GM19025 (cell line): ENCODE measurements around the gene CTSH.
A peak's percentile ranks its signal among the peaks of the same experiment; 100 is the strongest.
"Not testable (repeated sequence)": the region's sequence is repeated elsewhere in the genome, so short reads cannot be mapped to it uniquely, and the experiment has no call there.

Experiments used
- ATAC-seq: cut with Tn5 transposase; IDR thresholded peaks from one replicate; pipeline ENCODE4 v1.9.1; 2021; ENCODE audit warnings: mild to moderate bottlenecking, low read depth, moderate library complexity; ENCODE audit not compliant: unreplicated experiment

CTSH gene

GRCh38 chr15:78900819-78901533, 43.9 kb downstream of the CTSH start:
- ATAC-seq, result not testable (repeated sequence)

DNA sequence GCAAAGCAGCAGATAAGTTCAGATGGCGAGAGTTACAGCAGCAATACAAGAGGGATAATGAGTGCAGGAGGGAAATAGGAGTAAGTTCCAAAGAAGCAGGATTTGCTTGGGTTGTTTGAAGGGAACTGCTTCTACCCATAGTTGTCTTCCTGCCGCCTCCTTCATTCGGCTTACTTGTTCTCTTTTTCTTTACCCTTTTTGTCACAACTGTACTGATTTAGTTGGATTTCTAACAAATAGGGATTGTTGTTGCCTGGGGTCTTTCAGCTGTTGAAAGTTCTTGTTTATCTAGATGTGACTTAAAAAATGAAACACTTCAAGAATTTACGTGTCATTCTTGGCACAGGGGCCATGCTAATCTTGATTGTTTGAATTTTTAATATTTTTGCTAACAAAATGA, 46.3 kb downstream of the CTSH start:
- ATAC-seq, result no peak

DNA sequence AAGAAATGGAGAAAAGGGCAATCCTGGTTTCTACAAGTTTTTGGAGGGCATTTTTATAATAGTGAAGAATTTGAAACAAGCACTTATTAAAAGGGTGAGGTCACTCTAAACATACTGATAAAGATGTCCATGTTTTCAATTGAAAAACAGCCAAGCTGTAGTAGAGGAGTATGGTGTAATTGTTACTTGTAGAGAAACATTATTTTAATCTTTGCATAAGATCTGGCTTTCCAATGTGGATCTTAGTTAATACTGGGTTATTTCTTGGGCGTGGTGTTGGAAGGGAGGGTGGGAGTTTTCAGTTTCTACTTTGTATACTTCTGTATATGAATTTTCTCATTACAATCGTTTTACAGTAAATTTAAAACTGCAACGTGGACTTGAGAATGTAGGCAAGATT, 49.4 kb downstream of the CTSH start:
- no peak for ATAC-seq

DNA sequence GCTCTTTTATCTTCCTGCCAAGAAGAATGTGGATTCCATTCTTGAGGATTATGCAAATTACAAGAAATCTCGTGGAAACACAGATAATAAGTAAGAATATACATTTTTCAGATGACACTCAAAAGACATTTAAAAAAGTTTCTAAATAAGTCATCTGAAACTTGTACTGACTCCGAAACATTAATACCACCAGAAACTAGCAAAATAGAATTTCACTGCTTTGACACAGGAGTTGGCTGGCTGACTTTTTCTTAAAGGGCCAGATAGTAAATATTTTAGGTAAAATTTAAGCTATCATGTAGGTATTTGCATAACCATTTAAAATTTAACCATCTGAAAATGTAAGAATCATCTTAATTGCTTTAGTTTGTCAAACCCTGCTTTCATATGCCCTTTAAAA, 51.3 kb downstream of the CTSH start:
- no peak for ATAC-seq

DNA sequence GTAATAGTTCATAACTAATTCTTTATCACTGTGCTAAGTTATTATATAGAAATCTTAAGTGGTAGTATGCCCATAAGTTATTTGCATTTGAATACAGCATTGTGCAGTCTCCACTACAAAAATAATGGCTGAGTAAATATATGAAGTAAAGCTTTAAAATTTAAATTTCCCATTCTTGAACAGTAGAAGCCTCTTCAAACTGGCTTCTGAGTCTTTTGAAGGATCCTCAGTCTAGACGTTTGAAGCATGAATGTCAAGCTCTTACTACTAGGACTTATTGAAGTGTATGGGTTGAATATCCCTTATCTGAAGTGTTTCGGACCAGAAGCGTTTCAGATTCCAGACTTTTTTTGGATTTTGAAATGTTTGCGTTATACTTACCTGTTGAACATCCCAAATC, 55.8 kb downstream of the CTSH start:
- ATAC-seq, result no peak

- ATAC-seq, result no peak
These were observed 63.2 kb downstream of the CTSH start for GRCh38 chr15:78881681-78882080.

GRCh38 chr15:78880813-78881212, 64.0 kb downstream of the CTSH start:
- ATAC-seq, result no peak

- ATAC-seq, result no peak
These were observed 64.7 kb downstream of the CTSH start for GRCh38 chr15:78880242-78880533.

DNA sequence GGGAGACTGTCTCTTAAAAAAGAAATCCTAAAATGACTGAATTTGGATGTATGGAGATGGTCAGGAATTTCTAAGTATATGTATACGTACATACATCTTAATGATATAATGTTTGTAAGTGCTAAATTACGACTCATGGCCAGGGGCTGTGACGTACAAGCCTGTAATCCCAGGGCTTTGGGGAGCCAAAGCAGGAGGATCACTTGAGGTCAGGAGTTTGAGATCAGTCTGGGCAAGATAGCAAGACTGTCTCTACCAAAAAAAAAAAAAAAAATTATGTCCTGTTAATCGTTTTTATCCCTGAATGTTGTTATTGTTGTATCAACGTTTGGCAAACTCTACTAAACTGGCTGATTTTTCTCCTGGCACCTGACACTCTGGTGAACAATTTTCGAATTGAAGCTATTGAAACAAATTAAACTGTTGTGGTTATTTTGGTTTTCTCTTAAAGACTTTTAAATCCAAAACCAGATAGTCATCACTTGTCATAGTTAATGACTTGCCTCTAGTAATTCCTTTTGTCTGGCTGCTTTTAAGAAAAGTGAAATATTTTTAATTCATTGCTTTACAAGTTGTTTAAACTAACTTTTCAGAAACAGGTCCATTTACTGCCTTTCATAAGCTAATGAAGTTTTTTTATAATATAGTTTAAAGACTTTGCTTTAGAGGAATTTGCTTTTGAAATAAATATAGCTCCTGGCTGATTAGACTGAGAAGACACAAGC, 65.2 kb downstream of the CTSH start:
- ATAC-seq, result no peak

DNA sequence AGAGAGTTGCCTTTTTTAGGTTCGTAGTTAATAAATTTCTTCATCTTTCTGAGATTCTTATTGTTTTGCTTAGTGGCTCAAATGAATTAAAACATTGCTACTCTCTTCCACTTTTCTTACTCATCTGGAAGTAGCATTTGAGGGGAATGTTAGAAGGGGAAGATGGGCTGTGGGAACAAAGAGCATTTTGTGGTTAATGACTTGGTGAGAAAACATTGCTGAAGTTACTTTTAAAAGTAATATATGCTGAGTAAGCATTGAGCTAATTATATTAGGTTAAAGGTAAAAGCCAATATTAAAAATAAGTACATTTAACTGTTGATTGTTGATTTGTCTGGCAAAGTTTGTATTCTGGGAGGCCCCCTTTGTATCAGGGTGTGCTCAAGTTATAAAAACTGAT, 66.5 kb downstream of the CTSH start:
- no peak for ATAC-seq

- ATAC-seq, result not testable (repeated sequence)
These were observed 67.9 kb downstream of the CTSH start for GRCh38 chr15:78876954-78877353.

GRCh38 chr15:78875107-78875914, 69.5 kb downstream of the CTSH start:
- no peak for ATAC-seq

DNA sequence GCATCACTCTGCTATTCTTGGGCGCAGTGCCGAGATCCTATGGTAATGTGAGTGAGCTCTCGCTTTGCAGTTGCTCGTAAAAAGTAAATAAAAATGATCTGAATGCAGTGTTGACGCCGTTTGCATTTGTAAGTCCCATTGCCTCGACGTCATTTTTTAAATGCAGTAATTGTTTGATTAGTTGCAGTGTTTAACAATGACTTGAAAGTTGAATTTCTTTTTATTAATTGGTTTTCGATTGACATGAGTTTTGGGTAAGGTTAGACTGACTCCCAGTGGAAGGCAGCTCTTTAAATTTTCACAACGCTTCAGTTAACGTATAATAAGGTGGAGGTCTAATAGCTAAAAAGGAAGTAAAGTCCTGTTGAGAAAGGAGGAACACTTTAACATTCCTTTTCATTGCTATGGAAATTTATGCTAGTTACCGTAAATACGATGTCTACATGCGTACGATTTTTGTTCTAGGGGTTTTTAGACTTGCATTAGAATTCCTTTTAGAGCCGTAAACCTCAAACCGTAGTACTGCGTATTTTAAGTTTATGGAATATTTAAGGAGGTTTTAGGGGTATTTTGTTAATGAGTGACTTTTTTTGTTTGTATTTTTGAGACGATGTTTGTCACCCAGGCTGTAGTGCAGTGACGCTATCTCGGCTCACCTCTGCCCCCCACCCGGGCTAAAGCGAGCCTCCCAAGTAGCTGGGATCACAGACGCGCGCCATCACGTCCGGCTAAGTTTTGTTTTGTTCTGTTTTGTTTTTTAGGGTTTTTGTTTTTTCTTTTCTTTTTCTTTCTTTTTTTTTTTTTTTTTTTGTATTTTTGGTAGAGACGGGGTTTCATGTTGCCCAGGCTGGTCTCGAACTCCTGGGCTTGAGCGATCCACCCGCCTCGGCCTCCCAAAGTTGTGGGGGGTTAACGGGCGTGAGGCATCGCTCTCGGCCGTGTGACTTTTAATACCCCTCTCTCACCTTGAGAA, 70.8 kb downstream of the CTSH start:
- no peak for ATAC-seq

DNA sequence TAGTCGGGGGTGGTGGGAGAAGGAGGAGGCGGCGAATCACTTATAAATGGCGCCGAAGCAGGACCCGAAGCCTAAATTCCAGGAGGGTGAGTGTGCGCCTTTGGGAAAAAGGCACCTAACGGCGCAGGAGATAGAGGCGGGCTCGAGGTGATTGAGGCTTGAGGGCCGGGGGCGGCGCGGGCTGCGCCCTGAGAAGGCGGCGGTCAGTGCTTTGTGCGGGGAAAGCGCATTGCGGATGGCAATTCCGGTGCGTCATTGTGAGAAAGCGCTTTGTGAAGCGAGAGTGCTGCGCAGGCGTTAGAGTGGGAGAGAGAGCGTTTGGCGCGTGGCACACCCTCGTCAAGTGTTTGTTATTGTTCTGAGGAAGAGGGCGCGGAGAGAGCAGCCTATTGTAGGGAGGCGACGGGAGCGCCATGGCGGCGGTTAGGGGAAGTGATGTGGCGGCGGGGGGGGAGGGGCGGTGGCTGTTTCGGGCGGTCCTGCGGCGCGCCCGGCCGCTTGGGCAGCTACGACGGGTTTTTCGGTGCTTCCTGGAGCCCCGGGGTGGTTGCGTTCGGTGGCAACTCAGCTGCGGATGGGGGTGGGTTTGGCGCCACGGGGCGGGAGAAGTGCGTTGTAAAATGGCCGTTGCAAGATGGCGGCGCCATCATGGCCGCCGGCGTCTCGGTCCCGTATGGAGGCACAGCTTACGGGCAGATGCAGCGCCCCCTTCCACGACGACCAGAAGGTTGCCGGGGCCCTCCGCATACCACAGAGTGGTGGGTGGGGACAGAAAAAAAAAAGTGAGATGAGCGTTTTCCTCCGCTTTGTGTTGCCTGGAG, 71.7 kb downstream of the CTSH start:
- peak; percentile 61 for ATAC-seq

GRCh38 chr15:78872155-78872971, 72.5 kb downstream of the CTSH start, which contains the start of gene MORF4L1:
TSS of gene MORF4L1 (plus strand) at chr15:78872890. CDS start at chr15:78873018, 128 bp downstream.
- ATAC-seq, result peak; percentile 66

GRCh38 chr15:78871483-78872127, 73.2 kb downstream of the CTSH start:
- not testable (repeated sequence) for ATAC-seq
